ENCODE results near the gene USP32.

Gene USP32

GRCh38 chr17:60280673-60281072 is 111.3 kb downstream of the USP32 start:
- H3K36me3 Mint-ChIP-seq (ENCODE audit: low read depth), result peaks cover 11% of the 10 kb centered on the region
- H3K9me3 Mint-ChIP-seq, result no peaks in the 10 kb centered on the region
- no peaks in the 10 kb centered on the region for H3K27me3 Mint-ChIP-seq (ENCODE audit: low read depth, poor library complexity)
- no peaks in the 10 kb centered on the region for H3K4me1 Mint-ChIP-seq
- H3K4me3 Mint-ChIP-seq, result no peak overlapping the region
- no peak overlapping the region for H3K27ac Mint-ChIP-seq
- no peak for TF ChIP-seq CTCF (IDR thresholded peaks at IDR 0.05)
- no peak for DNase-seq

- Mint-ChIP-seq H3K9me3 (no peaks in the 10 kb centered on the region), H3K4me1 (no peaks in the 10 kb centered on the region), H3K36me3 (ENCODE audit: low read depth) (peaks cover 11% of the 10 kb centered on the region), H3K4me3 (no peak overlapping the region), H3K27ac (peak overlapping the region; percentile 53), H3K27me3 (ENCODE audit: low read depth, poor library complexity) (no peaks in the 10 kb centered on the region)
- TF ChIP-seq CTCF (IDR thresholded peaks at IDR 0.05), result no peak
- no peak for DNase-seq
Observed at GRCh38 chr17:60278237-60278636, 113.7 kb downstream of the USP32 start.

GRCh38 chr17:60277258-60277657 is 114.7 kb downstream of the USP32 start:
- Mint-ChIP-seq H3K4me1 (no peaks in the 10 kb centered on the region), H3K27me3 (ENCODE audit: low read depth, poor library complexity) (no peaks in the 10 kb centered on the region), H3K27ac (no peak overlapping the region), H3K36me3 (ENCODE audit: low read depth) (peaks cover 5% of the 10 kb centered on the region), H3K4me3 (no peak overlapping the region), H3K9me3 (no peaks in the 10 kb centered on the region)
- no peak for DNase-seq
- no peak for TF ChIP-seq CTCF (IDR thresholded peaks at IDR 0.05)

- Mint-ChIP-seq H3K27ac (no peak overlapping the region), H3K4me3 (no peak overlapping the region), H3K36me3 (ENCODE audit: low read depth) (peaks cover 35% of the 10 kb centered on the region), H3K4me1 (no peaks in the 10 kb centered on the region), H3K9me3 (no peaks in the 10 kb centered on the region), H3K27me3 (ENCODE audit: low read depth, poor library complexity) (no peaks in the 10 kb centered on the region)
- TF ChIP-seq CTCF (IDR thresholded peaks at IDR 0.05), result no peak
- no peak for DNase-seq
Observed at GRCh38 chr17:60269417-60269816, 122.5 kb downstream of the USP32 start.

- no peak for DNase-seq
- H3K27me3 Mint-ChIP-seq (ENCODE audit: low read depth, poor library complexity), result no peaks in the 10 kb centered on the region
- no peaks in the 10 kb centered on the region for H3K4me1 Mint-ChIP-seq
- no peaks in the 10 kb centered on the region for H3K9me3 Mint-ChIP-seq
- no peak overlapping the region for H3K27ac Mint-ChIP-seq
- H3K36me3 Mint-ChIP-seq (ENCODE audit: low read depth), result peaks cover 33% of the 10 kb centered on the region
- H3K4me3 Mint-ChIP-seq, result no peak overlapping the region
- TF ChIP-seq CTCF (IDR thresholded peaks at IDR 0.05), result no peak
Observed at GRCh38 chr17:60260540-60260939, 131.4 kb downstream of the USP32 start.

DNA sequence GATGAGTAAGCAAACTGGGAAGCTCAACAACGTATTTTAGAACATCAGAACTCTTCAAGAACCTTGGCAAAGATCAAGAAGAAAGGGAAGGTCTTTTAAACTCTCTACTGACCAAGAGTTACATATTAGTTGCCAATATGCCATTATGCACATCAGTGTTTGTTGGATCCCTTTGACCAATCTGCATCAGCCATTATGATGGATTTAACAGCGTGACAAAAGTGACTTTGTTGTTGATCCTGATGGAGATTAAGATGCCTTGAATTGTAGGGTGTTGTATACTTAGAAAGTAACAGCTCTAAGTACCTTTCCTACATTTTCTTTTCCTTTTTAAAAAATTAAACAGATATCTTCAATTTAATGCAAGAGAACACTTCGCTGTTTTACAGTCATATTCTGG is 133.6 kb downstream of the USP32 start:
- DNase-seq, result no peak
- Mint-ChIP-seq H3K36me3 (ENCODE audit: low read depth) (peaks cover 33% of the 10 kb centered on the region), H3K27ac (no peak overlapping the region), H3K4me3 (no peak overlapping the region), H3K27me3 (ENCODE audit: low read depth, poor library complexity) (no peaks in the 10 kb centered on the region), H3K4me1 (no peaks in the 10 kb centered on the region), H3K9me3 (no peaks in the 10 kb centered on the region)
- no peak for TF ChIP-seq CTCF (IDR thresholded peaks at IDR 0.05)

Data from nephron progenitor cell (in vitro differentiated cells).